Activated T-helper 1 cell treated with anti-CD3 and anti-CD28 coated beads, Interleukin-12 subunit alpha, Interleukin-12 subunit beta, Interleukin-2, Interleukin-4 antibody, amounts not matched to agents 30 ng/mL and 10 ng/mL and 1 ng/mL, durations not matched to agents 14 hours and 24 hours and 36 hours (primary cell): ENCODE data around the gene ATP2B3. TPM values are rescaled to one million over a fixed set of nuclear protein-coding genes. Genes with fewer than 3 reads are reported as not detected.
A peak's percentile ranks its signal among the peaks of the same experiment; 100 is the strongest.

Source experiments
- DNase-seq: peaks from one replicate; pipeline ENCODE4 v3.0.0; 2021; ENCODE audit warnings: low spot score
- H3K27ac Mint-ChIP-seq: one replicate; pipeline ENCODE4 v1.8.0; 2021; ENCODE audit warnings: mild to moderate bottlenecking, mixed read lengths
- H3K27me3 Mint-ChIP-seq: one replicate; pipeline ENCODE4 v1.8.0; 2022; ENCODE audit warnings: mild to moderate bottlenecking, moderate library complexity, mixed read lengths; ENCODE audit not compliant: insufficient read depth
- H3K36me3 Mint-ChIP-seq: one replicate; pipeline ENCODE4 v1.8.0; 2021; ENCODE audit warnings: low read depth, mixed read lengths
- H3K4me1 Mint-ChIP-seq: one replicate; pipeline ENCODE4 v1.8.0; 2021; ENCODE audit warnings: low read depth, mixed read lengths
- H3K4me3 Mint-ChIP-seq: one replicate; pipeline ENCODE4 v1.8.0; 2021; ENCODE audit warnings: mild to moderate bottlenecking, moderate library complexity, mixed read lengths
- H3K9me3 Mint-ChIP-seq: one replicate; pipeline ENCODE4 v1.8.0; 2021; ENCODE audit warnings: mixed read lengths
- intact Hi-C: fragments of 100-400 bp; cut with micrococcal nuclease; formaldehyde crosslinking; loops from one replicate; pipeline ENCODE4 v1.15.1; 2024
- total RNA-seq: library from RNA; stranded (reverse); gene quantifications from 2 replicates; pipeline ENCODE4 v1.2.3, GENCODE V29; 2022

ATP2B3 gene
- total RNA-seq, 1 donor from 2014 or later: 0.05 TPM

GRCh38 chrX:153533091-153533490 lies 15.6 kb downstream of the ATP2B3 start:
- no peaks in the 10 kb centered on the region for H3K27me3 Mint-ChIP-seq
- DNase-seq: no peak
- no peaks in the 10 kb centered on the region for H3K9me3 Mint-ChIP-seq
- no peak overlapping the region for H3K4me3 Mint-ChIP-seq
- no peak overlapping the region for H3K27ac Mint-ChIP-seq
- no peaks in the 10 kb centered on the region for H3K4me1 Mint-ChIP-seq
- intact Hi-C loops: no loop called here
- no peaks in the 10 kb centered on the region for H3K36me3 Mint-ChIP-seq

GRCh38 chrX:153537080-153537479 lies 19.6 kb downstream of the ATP2B3 start:
- no peak for DNase-seq
- Mint-ChIP-seq H3K9me3 (no peaks in the 10 kb centered on the region), H3K36me3 (no peaks in the 10 kb centered on the region), H3K27me3 (no peaks in the 10 kb centered on the region), H3K4me3 (no peak overlapping the region), H3K27ac (no peak overlapping the region), H3K4me1 (no peaks in the 10 kb centered on the region)
- intact Hi-C loops: no loop called here

GRCh38 chrX:153537526-153538295 lies 20.3 kb downstream of the ATP2B3 start:
- H3K27ac Mint-ChIP-seq: no peak overlapping the region
- intact Hi-C loops: no loop called here
- no peaks in the 10 kb centered on the region for H3K36me3 Mint-ChIP-seq
- H3K4me1 Mint-ChIP-seq: no peaks in the 10 kb centered on the region
- DNase-seq: no peak
- no peaks in the 10 kb centered on the region for H3K27me3 Mint-ChIP-seq
- H3K4me3 Mint-ChIP-seq: no peak overlapping the region
- no peaks in the 10 kb centered on the region for H3K9me3 Mint-ChIP-seq

GRCh38 chrX:153538424-153538823 lies 21.0 kb downstream of the ATP2B3 start:
- Mint-ChIP-seq H3K4me1 (no peaks in the 10 kb centered on the region), H3K27me3 (no peaks in the 10 kb centered on the region), H3K4me3 (no peak overlapping the region), H3K9me3 (no peaks in the 10 kb centered on the region), H3K36me3 (no peaks in the 10 kb centered on the region), H3K27ac (no peak overlapping the region)
- no peak for DNase-seq
- intact Hi-C loops: no loop called here

GRCh38 chrX:153539171-153539978 lies 21.9 kb downstream of the ATP2B3 start:
- intact Hi-C loops: loop anchor here (1.0 kb wide), 3 partner anchors 110 to 129 kb away; no protein-coding TSS in a partner anchor

GRCh38 chrX:153539979-153540358 lies 22.5 kb downstream of the ATP2B3 start:
- Mint-ChIP-seq H3K27me3 (no peaks in the 10 kb centered on the region), H3K4me3 (no peak overlapping the region), H3K36me3 (no peaks in the 10 kb centered on the region), H3K9me3 (no peaks in the 10 kb centered on the region), H3K4me1 (no peaks in the 10 kb centered on the region), H3K27ac (no peak overlapping the region)
- DNase-seq: no peak
- intact Hi-C loops: loop anchor here (1.0 kb wide), 3 partner anchors 109 to 128 kb away; no protein-coding TSS in a partner anchor

More at GRCh38 chrX:153539171-153539978, 21.9 kb downstream of the ATP2B3 start:
- Mint-ChIP-seq H3K4me1 (no peaks in the 10 kb centered on the region), H3K9me3 (no peaks in the 10 kb centered on the region), H3K4me3 (no peak overlapping the region), H3K27ac (no peak overlapping the region), H3K27me3 (no peaks in the 10 kb centered on the region), H3K36me3 (no peaks in the 10 kb centered on the region)
- DNase-seq: peak; percentile 29

- intact Hi-C loops: no loop called here
- no peaks in the 10 kb centered on the region for H3K4me1 Mint-ChIP-seq
- H3K36me3 Mint-ChIP-seq: no peaks in the 10 kb centered on the region
- no peak for DNase-seq
- H3K4me3 Mint-ChIP-seq: no peak overlapping the region
- no peak overlapping the region for H3K27ac Mint-ChIP-seq
- H3K9me3 Mint-ChIP-seq: no peaks in the 10 kb centered on the region
- H3K27me3 Mint-ChIP-seq: no peaks in the 10 kb centered on the region
These were observed 27.3 kb downstream of the ATP2B3 start for GRCh38 chrX:153544727-153545126.

GRCh38 chrX:153546386-153546785 lies 28.9 kb downstream of the ATP2B3 start:
- H3K36me3 Mint-ChIP-seq: no peaks in the 10 kb centered on the region
- H3K9me3 Mint-ChIP-seq: no peaks in the 10 kb centered on the region
- no peaks in the 10 kb centered on the region for H3K27me3 Mint-ChIP-seq
- intact Hi-C loops: no loop called here
- H3K4me3 Mint-ChIP-seq: no peak overlapping the region
- no peak overlapping the region for H3K27ac Mint-ChIP-seq
- H3K4me1 Mint-ChIP-seq: no peaks in the 10 kb centered on the region
- DNase-seq: no peak

- DNase-seq: no peak
- H3K4me1 Mint-ChIP-seq: no peaks in the 10 kb centered on the region
- H3K27me3 Mint-ChIP-seq: no peaks in the 10 kb centered on the region
- H3K36me3 Mint-ChIP-seq: no peaks in the 10 kb centered on the region
- no peaks in the 10 kb centered on the region for H3K9me3 Mint-ChIP-seq
- no peak overlapping the region for H3K4me3 Mint-ChIP-seq
- no peak overlapping the region for H3K27ac Mint-ChIP-seq
- intact Hi-C loops: no loop called here
These were observed 29.8 kb downstream of the ATP2B3 start for GRCh38 chrX:153547195-153547594.

- H3K27me3 Mint-ChIP-seq: peaks cover 1% of the 10 kb centered on the region
These were observed 31.8 kb downstream of the ATP2B3 start for GRCh38 chrX:153549231-153549630.

GRCh38 chrX:153549807-153550206 lies 32.4 kb downstream of the ATP2B3 start:
- Mint-ChIP-seq H3K4me3 (no peak overlapping the region), H3K9me3 (no peaks in the 10 kb centered on the region), H3K36me3 (no peaks in the 10 kb centered on the region), H3K27me3 (peaks cover 1% of the 10 kb centered on the region), H3K27ac (no peak overlapping the region), H3K4me1 (no peaks in the 10 kb centered on the region)
- intact Hi-C loops: no loop called here
- no peak for DNase-seq

More at GRCh38 chrX:153549231-153549630, 31.8 kb downstream of the ATP2B3 start:
- H3K9me3 Mint-ChIP-seq: no peaks in the 10 kb centered on the region
- no peak for DNase-seq
- intact Hi-C loops: no loop called here
- H3K36me3 Mint-ChIP-seq: no peaks in the 10 kb centered on the region
- H3K27ac Mint-ChIP-seq: no peak overlapping the region
- H3K4me3 Mint-ChIP-seq: no peak overlapping the region
- H3K4me1 Mint-ChIP-seq: no peaks in the 10 kb centered on the region

- H3K9me3 Mint-ChIP-seq: no peaks in the 10 kb centered on the region
- H3K27ac Mint-ChIP-seq: no peak overlapping the region
- DNase-seq: no peak
- H3K4me3 Mint-ChIP-seq: no peak overlapping the region
- intact Hi-C loops: no loop called here
- peaks cover 1% of the 10 kb centered on the region for H3K27me3 Mint-ChIP-seq
- no peaks in the 10 kb centered on the region for H3K4me1 Mint-ChIP-seq
- H3K36me3 Mint-ChIP-seq: no peaks in the 10 kb centered on the region
These were observed 33.7 kb downstream of the ATP2B3 start for GRCh38 chrX:153551135-153551534.

GRCh38 chrX:153554519-153555167 lies 37.2 kb downstream of the ATP2B3 start:
- intact Hi-C loops: loop anchor here (1.0 kb wide), 2 partner anchors 95 to 114 kb away; no protein-coding TSS in a partner anchor
- peak; percentile 35 for DNase-seq
- Mint-ChIP-seq H3K27ac (no peak overlapping the region), H3K27me3 (peaks cover 1% of the 10 kb centered on the region), H3K9me3 (no peaks in the 10 kb centered on the region), H3K4me1 (no peaks in the 10 kb centered on the region), H3K36me3 (no peaks in the 10 kb centered on the region), H3K4me3 (no peak overlapping the region)
